Stimulated activated CD4-positive, alpha-beta T cell treated with anti-CD3 and anti-CD28 coated beads, TNF-alpha, amount 100 ng/mL, for 1 hour (primary cell): Measurements from ENCODE around the gene C16orf86.

Experiments
- DNase-seq, 3 donors: peaks; one replicate each; pipeline ENCODE4 v3.0.0-alpha.2; 2020; ENCODE audit warnings: low read depth in 3 of 3, low spot score in 1 of 3

C16orf86 gene

DNA sequence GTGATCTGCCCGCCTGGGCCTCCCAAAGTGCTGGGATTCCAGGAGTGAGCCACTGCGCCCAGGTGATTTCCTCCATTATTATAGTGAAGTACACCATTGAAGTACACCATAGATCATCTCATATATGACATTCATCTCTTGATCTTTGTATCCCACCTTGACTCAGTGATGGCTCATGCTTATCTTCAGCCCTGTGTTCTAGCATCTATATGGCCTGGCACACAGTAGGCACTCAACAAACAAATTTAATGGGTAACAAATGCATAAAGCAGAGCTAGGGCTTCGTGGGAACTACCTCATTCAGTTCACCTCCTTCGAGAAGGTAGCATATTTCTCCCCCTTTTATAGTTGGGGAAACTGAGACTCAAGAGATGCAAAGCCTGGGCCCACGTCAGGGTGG lies 1.0 kb upstream of the C16orf86 start:
- no peak for DNase-seq

DNA sequence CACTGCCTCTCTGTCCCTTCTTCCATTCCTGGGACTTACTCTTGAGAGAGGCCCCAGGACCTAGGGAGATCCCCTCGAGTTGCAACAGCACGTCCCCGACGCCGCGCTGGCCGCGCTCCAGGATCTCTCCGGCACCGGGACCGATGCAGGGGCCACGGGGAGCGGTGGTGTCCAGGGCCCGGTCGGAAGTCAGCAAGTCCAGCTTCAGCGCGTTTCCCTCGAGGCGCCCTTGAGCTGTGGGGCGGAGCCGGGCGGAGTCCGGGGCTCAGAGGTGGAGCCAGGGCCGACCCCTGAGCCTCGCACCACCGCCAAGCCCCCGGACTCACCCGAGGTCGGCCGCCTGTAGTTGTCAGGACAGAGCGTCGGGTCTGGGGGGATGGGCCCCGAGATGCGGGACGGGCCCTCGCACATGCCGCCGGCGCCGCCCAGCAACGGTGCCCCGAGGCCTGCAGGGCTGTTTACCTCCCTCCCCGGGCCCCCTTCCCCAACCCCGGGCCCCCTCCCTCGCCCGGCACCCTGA lies 522 bp upstream of the C16orf86 start:
- no peak for DNase-seq

DNA sequence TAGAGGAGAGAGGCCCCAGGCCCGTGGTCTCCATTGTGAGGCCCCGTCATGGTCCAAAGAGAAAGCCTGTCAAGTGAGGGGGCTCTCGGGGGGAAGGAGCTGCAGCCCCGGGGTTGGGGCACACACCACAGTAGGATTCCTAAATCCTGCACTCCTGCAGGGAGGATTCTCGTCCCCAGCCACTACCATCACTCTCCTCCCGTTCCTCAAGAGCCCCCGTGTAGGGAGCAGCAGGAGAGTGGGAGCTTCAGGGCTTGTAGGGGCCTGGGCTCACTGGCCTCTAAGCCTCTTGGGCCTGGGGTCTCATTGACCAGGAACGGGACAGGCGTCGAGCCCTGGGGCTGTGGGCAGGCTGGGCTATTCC lies 821 bp downstream of the C16orf86 start:
- no peak for DNase-seq

DNA sequence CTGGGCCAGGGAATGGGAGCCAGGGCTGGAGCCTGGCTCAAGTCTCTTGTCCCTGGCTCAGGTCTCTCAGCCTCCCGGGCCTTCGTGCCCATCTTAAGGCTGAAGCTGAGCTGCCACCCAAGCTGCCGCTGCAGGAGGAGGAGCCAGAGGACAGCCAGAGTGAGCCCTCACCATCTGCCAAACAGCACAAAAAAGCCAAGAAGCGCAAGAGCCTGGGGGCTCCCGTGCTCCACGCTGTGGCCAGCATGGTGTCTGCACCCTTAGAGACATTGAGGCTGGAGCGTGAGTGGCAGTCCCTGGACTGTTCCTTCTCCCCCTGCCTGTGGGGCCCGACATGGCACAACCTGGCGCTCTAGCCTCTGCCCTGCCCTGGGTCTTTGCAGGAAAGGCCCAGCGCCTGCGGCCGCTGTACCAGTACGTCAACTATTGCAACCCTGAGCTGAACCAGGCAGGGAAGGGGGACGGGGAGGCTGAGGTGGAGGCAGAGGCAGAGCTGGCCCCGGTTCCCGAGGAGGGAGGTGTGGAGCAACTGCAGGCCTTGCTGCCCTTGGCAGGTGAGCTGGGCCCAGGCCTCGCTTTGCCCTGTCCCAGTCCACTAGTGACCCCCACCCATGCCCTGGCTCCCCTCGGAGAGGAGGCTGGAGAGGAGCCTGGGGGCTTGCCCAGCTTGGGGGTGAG lies 1.3 kb downstream of the C16orf86 start:
- DNase-seq: peak; percentile 55 to 69 (median 64)

DNA sequence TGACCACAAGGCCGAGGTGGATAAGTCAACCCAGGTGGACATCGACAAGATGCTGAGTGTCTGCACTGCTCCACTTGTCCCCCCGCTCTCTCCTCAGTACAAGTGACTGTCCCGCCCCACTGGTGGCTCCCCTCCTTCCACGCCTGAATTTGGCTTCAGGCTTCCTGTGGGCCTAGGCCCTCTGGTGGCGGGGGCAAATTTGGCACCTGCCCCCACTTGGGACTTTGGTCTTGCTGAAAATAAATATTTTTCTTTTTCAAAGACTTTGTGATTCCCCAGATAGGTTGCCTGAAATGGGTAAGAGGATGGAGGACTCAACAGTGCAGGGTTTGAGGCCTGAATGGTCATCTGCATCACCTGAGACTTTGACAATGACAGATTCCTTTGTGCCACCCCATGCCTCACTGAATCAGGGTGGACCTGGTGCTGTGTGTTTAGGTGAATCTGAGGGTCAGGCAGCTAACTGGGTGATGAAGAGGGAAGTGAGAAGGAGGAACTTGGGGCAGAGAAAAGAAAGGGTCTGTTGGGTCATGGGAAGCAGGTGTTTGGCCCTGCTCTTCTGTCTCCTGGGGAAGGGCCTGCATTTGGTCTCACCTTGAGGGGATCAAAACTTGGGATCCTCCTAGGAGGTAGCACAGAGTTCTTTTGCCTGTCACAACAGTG lies 2.0 kb downstream of the C16orf86 start:
- no peak for DNase-seq

DNA sequence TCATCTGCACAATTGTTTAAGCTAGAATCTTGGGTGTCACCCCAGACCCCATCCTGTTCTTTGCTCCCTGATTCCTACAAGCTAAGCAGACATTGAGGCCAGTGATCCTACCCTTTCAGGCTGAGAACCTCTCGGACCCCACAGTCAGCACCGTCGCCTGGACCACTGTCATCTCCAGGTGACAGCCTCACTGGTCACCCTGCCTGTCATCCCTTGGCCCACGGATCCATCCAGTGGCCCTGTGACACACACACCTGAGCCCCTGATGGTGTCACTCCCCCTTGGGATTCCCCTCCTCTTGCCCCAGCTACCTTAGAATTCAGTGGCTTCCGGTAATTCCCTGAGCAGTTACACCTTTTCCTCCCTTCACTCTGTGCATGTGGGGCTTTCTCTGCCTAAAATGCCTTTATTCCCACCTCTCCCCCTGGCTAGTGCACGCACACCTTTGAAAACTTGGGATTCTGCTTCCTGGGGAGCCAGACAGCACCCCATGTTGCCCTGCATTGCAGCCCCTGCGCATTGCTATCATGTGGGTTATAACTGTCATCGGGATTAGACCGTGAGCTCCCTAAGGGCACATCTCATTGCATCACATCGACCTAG lies 3.0 kb downstream of the C16orf86 start:
- DNase-seq: no peak

DNA sequence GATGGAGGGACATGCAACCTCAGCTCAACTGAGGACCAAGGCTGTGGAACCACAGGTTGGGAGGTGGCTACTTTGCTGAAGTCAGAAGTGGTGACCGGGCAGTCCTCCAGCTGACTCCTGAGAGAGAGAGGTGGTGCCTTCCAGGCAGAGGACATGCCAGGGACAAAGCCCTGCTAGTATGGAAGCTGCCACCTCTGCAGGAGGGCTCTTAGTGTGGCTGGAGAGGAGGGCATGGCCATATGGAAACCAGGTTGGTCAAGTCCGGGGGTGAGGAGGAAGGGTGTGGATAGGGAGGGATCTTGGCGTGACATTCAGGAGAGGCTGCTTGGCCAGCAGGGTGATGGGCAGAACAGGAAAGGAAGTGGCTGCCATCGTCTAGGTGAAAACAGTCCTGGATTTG lies 5.7 kb downstream of the C16orf86 start:
- DNase-seq: no peak

DNA sequence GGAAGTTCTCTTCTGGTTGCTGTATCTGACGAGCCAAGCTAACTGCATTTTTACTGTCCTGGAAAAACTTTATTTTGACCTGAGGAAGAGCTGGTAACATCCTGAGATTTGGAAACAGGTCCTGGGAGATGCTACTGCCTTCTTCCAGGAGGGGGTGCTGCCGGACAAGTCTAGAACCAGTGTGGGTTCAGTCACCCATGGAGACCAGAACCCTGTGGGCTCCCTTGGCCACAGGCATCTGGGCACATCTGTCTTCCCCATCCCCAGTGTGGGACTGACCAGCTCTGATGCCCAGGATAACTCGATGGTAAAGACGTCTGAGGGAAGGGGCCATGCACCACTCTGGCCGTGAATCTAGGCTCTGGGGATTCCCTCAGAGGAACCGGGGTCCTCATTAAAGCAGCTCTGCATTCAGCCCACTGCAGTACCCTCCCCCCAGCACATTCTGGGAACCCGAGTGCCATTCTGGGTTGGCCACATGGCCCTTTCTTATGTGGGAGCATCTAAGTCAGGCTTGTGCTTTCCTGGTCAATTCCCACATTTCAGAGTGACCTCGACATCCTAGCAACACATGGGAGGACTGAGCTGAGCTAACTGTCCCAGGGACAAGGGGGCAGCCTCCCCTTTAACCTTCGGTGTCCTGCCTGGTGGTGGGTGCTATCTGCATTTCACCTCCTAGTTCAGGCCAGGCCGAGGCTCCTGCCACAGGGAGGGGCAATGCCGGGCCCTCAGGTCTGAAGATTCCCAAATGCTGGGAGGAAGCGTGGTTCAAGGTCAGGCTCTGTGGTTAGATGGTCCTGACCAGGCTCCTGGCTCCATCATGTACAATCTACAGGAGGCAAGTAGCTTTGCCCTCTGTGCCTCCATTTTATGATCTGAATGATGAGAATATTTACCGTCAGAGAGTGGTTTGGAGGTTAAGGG lies 6.4 kb downstream of the C16orf86 start:
- DNase-seq: peak in 1 of 3 donors; percentile 12

DNA sequence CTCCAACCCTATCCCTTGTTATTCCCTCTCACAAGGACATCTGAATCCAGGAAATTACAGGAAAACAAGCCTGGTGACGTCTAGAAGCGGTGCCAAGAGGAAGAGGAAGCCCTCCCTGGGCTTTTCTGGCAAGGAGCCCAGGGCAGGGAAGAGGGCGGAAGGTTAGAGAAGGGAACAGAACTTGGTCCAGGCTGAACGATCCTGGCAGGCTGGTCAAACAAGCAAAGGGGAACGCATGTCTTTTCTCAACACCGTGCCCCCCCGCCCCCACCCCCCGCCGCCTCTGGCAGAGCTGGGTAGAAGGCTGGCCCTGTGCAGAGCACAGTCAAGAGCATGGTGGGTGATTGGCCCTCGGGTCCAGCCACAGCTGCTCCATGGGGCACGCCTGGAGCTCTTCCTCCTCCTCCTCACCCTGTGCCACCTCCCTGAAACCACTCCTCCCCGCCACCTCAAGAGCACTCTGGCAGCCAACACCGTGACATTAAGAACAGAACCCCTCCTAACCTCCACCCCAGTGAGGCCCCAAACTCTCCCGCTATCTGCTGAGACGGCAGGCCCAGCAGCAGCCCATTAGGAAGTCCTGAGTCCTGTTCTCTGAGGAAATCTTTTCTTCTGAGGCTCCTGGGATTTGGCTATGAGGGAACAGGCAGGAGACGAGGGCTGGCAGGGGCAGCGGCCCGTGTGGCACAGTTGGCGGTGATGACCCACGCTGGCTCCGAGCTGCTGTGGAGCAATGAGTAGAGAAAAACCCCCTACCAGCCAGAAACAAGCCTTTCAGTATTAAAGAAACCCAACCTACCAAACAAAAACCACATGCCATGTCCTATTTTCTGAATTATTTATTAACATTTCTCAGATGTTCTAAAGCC lies 7.3 kb downstream of the C16orf86 start:
- no peak for DNase-seq

DNA sequence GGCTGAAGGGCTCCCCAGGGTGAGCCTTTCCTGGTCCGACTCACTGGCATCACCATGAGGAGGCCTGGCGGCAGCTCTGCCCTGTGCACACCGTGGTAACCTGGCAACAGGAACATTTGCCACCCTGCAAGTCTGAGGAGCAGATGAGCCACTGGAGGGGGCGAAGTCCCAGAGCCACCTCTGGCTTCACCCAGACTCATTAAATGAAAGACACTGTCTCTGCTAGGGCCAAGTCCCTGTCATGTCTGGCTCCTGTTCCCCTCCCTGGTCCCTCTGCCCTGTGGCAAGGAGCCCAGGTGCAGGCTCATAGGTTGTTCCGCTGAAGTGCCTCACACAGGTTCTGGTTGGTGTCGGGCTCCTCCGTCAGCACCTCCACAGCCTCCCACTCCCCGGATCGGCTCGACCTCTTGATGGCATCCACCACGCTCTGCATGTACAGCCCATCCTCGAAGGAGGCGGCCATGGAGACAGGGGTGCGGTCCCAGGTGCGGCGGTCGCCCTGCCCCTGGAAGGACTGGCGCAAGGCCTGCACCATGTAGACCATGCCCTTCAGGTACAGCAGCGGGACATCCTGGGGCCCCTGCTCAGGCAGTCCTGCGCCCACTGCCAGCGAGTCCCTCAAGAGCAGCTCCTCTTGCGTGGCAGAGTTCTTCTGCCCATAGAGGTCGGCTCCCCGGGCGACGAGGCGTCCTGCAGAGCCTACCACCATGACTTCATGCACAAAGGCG lies 8.4 kb downstream of the C16orf86 start:
- no peak for DNase-seq

DNA sequence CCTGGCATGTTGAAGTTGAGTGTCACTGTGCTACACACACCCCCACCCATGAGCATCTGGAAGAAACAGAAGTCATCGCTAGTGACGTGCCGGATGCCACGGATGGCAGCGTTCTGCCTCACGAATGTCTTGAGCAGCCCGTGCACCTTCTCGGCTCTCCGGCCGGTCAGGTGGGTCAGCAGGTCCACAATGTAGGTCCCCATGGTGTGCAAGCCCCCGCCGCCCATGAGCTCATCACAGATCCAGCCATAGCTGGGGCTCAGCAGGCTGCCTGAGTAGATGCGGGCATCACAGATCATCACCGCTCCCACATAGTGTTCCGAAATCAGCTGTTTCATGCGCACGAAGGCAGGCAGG lies 8.9 kb downstream of the C16orf86 start:
- no peak for DNase-seq

DNA sequence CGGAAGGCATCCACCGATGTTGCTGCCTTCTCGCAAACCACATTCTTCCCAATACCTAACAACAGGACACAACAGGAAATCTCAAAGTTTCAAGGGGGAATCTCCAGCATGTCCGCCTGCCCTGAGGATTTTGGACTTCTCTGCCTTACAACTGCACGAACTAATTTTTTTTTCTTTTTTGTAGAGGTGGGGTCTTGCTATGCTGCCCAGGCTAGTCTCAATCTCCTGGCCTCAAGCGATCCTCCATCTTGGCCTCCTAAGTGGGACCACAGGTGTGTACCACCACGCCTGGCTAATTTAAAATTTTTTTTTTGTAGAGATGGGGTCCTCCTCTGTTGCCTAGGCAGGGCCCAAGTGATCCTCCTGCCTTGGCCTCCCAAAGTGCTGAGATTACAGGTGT lies 9.4 kb downstream of the C16orf86 start:
- DNase-seq: no peak

DNA sequence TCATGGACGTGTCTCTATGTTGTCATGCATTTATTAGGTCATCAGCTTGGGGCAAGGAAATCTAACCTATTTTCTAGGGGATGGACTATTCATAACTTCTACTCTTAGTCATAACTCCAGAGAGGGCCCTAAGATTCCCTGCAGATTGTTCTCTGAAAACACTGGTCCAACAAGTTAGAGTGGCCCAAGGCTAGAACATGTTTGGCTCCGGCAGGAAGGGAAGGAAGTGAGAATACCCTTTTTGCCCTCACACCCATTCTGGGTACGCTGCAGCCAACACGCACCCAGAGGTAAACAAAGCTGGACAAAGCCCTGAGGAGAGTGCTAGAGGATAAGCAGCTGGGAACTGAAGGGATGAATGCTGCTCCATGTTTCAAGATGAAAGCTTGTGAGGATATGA lies 9.9 kb downstream of the C16orf86 start:
- DNase-seq: no peak

DNA sequence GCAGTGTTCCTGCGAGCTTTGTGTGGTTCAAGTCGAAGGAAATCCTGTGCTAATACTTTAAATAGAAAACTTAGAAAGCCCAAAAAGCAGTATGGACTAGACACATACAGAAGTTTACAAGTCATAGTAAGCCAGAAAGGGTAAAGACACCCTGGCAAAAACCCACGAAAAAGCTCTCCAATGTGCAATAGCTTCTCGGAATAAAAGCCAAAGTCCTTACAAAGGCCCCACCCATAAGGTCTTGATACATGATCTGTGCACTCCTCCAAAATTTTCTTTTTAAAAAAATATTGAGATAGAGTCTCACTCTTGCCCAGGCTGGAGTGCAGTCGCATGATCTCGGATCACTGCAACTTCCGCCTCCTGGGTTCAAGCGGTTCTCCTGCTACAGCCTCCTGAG lies 10.3 kb downstream of the C16orf86 start:
- DNase-seq: no peak

DNA sequence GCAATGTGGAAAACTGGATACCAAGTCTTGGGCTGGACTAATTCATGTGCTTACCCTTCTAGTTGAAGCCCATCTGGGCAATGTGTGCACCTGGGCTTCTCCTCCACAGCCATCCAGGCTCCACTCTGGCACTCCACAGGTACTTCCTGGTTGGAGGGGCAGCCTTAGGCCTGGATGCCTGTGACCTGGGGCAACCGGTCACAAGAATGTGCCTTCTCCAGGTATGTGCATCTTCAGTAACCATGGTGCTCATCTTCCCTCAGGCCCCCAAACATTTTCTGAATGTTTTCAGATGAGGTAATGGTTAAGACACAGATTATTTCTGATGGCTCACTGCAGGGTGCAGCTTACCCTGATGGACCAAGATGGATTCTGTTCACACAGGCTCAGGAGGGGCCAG lies 11.1 kb downstream of the C16orf86 start:
- no peak for DNase-seq

DNA sequence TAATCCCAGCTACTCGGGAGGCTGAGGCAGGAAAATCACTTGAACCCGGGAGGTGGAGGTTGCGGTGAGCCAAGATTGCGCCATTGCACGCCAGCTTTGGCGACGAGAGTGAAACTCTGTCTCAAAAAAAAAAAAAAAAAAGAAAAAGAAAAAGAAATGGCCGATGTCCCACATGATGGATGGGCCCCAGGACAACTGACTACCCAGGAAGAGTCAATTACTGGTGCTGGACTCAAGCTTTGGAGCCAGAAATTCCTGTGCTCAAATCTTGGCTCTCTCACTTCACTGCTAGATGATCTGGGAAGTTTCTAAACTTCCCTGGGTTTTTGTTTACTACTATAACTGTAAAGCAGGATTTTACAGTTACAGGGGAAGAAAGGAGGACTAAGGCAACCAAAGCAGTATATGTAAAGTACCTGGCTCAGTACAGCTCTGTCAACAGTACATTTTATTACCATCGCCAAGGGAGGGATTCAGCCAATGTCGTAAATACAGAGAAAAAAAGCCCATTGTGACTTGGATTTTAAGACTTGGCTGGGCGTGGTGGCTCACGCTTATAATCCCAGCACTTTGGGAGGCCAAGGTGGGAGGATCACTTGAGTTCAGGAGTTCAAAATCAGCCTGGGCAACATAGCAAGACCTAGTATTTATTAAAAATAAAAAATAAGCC lies 11.9 kb downstream of the C16orf86 start:
- DNase-seq: no peak

DNA sequence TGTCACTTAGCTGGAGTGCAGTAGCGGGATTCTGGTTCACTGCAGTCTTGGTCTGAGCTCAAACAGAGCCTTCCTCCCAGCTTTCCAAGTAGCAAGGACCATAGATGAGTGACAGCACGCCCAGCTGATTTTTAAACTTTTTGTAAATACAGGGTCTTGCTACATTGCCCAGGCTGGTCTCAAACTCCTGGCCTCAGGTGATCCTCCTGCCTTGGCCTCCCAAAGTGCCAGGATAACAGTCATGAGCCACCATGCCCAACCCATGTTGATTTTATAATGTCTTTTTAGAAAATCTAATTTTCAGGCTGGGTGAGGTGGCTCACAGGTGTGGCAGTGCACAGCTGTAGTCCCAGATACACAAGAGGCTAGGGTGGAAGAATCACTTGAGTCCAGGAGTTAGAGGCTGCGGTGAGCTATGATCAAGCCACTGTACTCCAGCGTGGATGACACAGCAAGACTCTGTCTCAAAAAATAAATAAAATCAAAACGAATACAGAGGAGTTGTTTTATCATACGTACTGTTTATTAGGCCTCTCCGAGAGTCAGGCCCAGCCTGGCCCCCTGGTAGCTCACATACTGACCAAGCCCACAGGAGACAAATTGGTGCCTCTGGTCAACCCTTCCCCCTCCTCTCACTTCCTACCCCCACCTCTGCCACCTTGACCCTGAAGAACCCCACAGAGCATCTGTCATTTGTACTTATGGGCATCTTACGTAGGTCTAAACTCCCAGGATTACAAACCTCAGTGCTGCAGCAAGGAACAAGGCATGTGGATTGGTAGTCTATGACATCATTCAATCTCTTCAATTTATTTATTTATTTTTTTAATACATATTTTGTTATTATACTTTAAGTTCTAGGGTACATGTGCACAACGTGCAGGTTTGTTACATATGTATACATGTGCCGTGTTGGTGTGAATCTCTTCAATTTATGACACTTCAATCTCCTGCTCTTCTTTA lies 13.6 kb downstream of the C16orf86 start:
- no peak for DNase-seq

DNA sequence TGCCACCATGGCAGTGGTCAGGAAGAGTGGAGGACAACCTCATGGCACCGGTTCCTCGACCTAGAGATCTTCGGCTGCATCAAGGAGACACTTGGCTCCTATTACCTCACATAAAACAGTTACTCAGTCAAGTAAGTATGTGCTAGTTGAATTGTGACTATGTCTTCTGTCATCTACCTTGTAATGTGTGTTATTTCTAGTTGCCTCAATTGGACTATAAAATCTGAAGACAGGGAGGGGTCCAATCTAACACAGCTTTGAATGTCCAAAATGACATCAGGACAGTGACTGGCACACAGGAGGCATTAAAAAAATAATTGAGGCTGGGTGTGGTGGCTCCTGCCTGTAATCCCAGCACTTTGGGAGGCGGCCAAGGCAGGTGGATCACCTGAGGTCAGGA lies 17.2 kb downstream of the C16orf86 start:
- DNase-seq: no peak
